ENCODE results near the gene ADARB1.
A peak's percentile ranks its signal among the peaks of the same experiment; 100 is the strongest.

The ADARB1 gene

GRCh38 chr21:45032332-45032731, 42.0 kb upstream of the ADARB1 start:
- Histone ChIP-seq H3K9ac (no peak overlapping the region), H3K27me3 (ENCODE audit: control insufficient read depth, insufficient read depth, low read length) (no peaks in the 10 kb centered on the region), H3K79me2 (no peaks in the 10 kb centered on the region), H3K36me3 (ENCODE audit: control insufficient read depth, insufficient read depth, low read length) (no peaks in the 10 kb centered on the region), H3K4me3 (ENCODE audit: low read depth, low read length) (no peak overlapping the region), H3K4me2 (ENCODE audit: low read length) (no peak overlapping the region), H3K9me3 (ENCODE audit: control insufficient read depth, low read length) (no peaks in the 10 kb centered on the region), H2AFZ (no peak overlapping the region), H3K4me1 (peaks cover 3% of the 10 kb centered on the region), H3K27ac (no peak overlapping the region)
- TF ChIP-seq, protein P1, sequence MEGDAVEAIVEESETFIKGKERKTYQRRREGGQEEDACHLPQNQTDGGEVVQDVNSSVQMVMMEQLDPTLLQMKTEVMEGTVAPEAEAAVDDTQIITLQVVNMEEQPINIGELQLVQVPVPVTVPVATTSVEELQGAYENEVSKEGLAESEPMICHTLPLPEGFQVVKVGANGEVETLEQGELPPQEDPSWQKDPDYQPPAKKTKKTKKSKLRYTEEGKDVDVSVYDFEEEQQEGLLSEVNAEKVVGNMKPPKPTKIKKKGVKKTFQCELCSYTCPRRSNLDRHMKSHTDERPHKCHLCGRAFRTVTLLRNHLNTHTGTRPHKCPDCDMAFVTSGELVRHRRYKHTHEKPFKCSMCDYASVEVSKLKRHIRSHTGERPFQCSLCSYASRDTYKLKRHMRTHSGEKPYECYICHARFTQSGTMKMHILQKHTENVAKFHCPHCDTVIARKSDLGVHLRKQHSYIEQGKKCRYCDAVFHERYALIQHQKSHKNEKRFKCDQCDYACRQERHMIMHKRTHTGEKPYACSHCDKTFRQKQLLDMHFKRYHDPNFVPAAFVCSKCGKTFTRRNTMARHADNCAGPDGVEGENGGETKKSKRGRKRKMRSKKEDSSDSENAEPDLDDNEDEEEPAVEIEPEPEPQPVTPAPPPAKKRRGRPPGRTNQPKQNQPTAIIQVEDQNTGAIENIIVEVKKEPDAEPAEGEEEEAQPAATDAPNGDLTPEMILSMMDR (IDR thresholded peaks at IDR 0.05) = no peak

GRCh38 chr21:45032977-45033710, 41.2 kb upstream of the ADARB1 start:
- TF ChIP-seq, protein P1 (IDR thresholded peaks at IDR 0.05) = no peak
- H3K4me2 ChIP-seq (ENCODE audit: low read length) = no peak overlapping the region
- no peak overlapping the region for H3K4me3 ChIP-seq (ENCODE audit: low read depth, low read length)
- no peak overlapping the region for H3K27ac ChIP-seq
- H2AFZ ChIP-seq = no peak overlapping the region
- H3K9me3 ChIP-seq (ENCODE audit: control insufficient read depth, low read length) = no peaks in the 10 kb centered on the region
- H3K36me3 ChIP-seq (ENCODE audit: control insufficient read depth, insufficient read depth, low read length) = no peaks in the 10 kb centered on the region
- H3K9ac ChIP-seq = no peak overlapping the region
- H3K4me1 ChIP-seq = peaks cover 3% of the 10 kb centered on the region
- no peaks in the 10 kb centered on the region for H3K27me3 ChIP-seq (ENCODE audit: control insufficient read depth, insufficient read depth, low read length)
- no peaks in the 10 kb centered on the region for H3K79me2 ChIP-seq

- Histone ChIP-seq H3K4me2 (ENCODE audit: low read length) (peak overlapping the region; percentile 64), H3K27me3 (ENCODE audit: control insufficient read depth, insufficient read depth, low read length) (no peaks in the 10 kb centered on the region), H3K27ac (peak overlapping the region; percentile 49), H3K4me1 (peaks cover 3% of the 10 kb centered on the region), H3K4me3 (ENCODE audit: low read depth, low read length) (no peak overlapping the region), H3K9me3 (ENCODE audit: control insufficient read depth, low read length) (no peaks in the 10 kb centered on the region), H3K36me3 (ENCODE audit: control insufficient read depth, insufficient read depth, low read length) (no peaks in the 10 kb centered on the region), H2AFZ (peak overlapping the region; percentile 56), H3K79me2 (no peaks in the 10 kb centered on the region), H3K9ac (no peak overlapping the region)
- TF ChIP-seq, protein P1 (IDR thresholded peaks at IDR 0.05) = no peak
These were observed 40.4 kb upstream of the ADARB1 start for GRCh38 chr21:45033791-45034555.

- H3K27me3 ChIP-seq (ENCODE audit: control insufficient read depth, insufficient read depth, low read length) = no peaks in the 10 kb centered on the region
- H2AFZ ChIP-seq = peak overlapping the region; percentile 56
- H3K79me2 ChIP-seq = no peaks in the 10 kb centered on the region
- peaks cover 3% of the 10 kb centered on the region for H3K4me1 ChIP-seq
- H3K4me2 ChIP-seq (ENCODE audit: low read length) = no peak overlapping the region
- peak overlapping the region; percentile 44 for H3K27ac ChIP-seq
- no peak overlapping the region for H3K9ac ChIP-seq
- no peaks in the 10 kb centered on the region for H3K36me3 ChIP-seq (ENCODE audit: control insufficient read depth, insufficient read depth, low read length)
- no peaks in the 10 kb centered on the region for H3K9me3 ChIP-seq (ENCODE audit: control insufficient read depth, low read length)
- no peak overlapping the region for H3K4me3 ChIP-seq (ENCODE audit: low read depth, low read length)
- TF ChIP-seq, protein P1 (IDR thresholded peaks at IDR 0.05) = no peak
These were observed 39.6 kb upstream of the ADARB1 start for GRCh38 chr21:45034556-45035476.
